HepG2 (cell line): Measurements from ENCODE around the gene SLC13A1. TPM values are rescaled to one million over a fixed set of nuclear protein-coding genes. Genes with fewer than 3 reads are reported as not detected.

ENCODE experiments used
- ATAC-seq: fragments of 200-7000 bp; cut with Tn5 transposase; 3 replicates; pipeline ENCODE4 v1.9.1; 2020; ENCODE audit warnings: mild to moderate bottlenecking, moderate library complexity
- BruUV-seq: library from RNA; stranded (reverse); fragments of 400-500 nt; replicated peaks from 2 replicates; lab custom pipeline; 2021; lab: Mats Ljungman, UMichigan
- CTCF ChIA-PET: fragments of 300-600 bp; formaldehyde crosslinking; extraction: SDS; loops from one replicate; lab custom pipeline; 2021; ENCODE audit warnings: low total read pairs, inconsistent platforms, low intra/inter-chr PET ratio; lab: Yijun Ruan, JAX
- POLR2A ChIA-PET: fragments of 350-600 bp; sonication (Branson Sonifier 250); formaldehyde crosslinking; loops from one replicate; lab custom pipeline; 2020; ENCODE audit warnings: antibody characterized with exemption, inconsistent platforms; lab: Yijun Ruan, JAX
- DNase-seq: peaks from one replicate; pipeline ENCODE4 v3.0.0-alpha.2; 2015; ENCODE audit warnings: low spot score
- FAIRE-seq: peaks from 3 replicates; lab custom pipeline; 2011; peaks lifted over from hg19 to GRCh38; lab: Jason Lieb, UNC
- H2AFZ ChIP-seq: one replicate; pipeline ENCODE4 v1.6.1; 2011; ENCODE audit warnings: low read length, inconsistent platforms
- H3K27ac ChIP-seq: fragments of 300-600 bp; 3 replicates; pipeline ENCODE4 v1.8.0; 2011; ENCODE audit warnings: mixed run types, mild to moderate bottlenecking, mixed read lengths, low read length, inconsistent platforms; ENCODE audit not compliant: insufficient read depth; ENCODE audit errors: extremely low read length
- H3K27me3 ChIP-seq, 2 experiments: fragments of 200-600 bp in 1 of 2; 2 replicates in 1 of 2; 3 replicates in 1 of 2; pipeline versions ENCODE4 v1.6.0 to v1.8.0; 2011; ENCODE audit warnings: low read length in 2 of 2, mild to moderate bottlenecking in 2 of 2, moderate library complexity in 2 of 2, inconsistent platforms in 1 of 2; ENCODE audit not compliant: insufficient read depth in 2 of 2, control insufficient read depth in 1 of 2
- H3K36me3 ChIP-seq, 2 experiments: fragments of 200-600 bp in 1 of 2; replicated peaks in 1 of 2; 2 replicates in 1 of 2; 3 replicates in 1 of 2; pipeline versions ENCODE4 v1.5.1 to v1.8.0; 2011; ENCODE audit warnings: low read length in 2 of 2, inconsistent platforms in 1 of 2; ENCODE audit not compliant: insufficient read depth in 2 of 2, control insufficient read depth in 1 of 2
- H3K4me1 ChIP-seq: 2 replicates; pipeline ENCODE4 v1.5.1; 2012; ENCODE audit warnings: low read length, inconsistent platforms; ENCODE audit not compliant: insufficient read depth
- H3K4me2 ChIP-seq: 2 replicates; pipeline ENCODE4 v1.6.0; 2011; ENCODE audit warnings: low read depth, low read length, inconsistent platforms
- H3K4me3 ChIP-seq, 3 experiments: fragments of 200-600 bp in 1 of 3; sonication (generic), shearing (Covaris generic) in 1 of 3; replicated peaks in 1 of 3; 2 replicates each; pipeline ENCODE4 v1.5.1; 2011 to 2016; ENCODE audit warnings: low read length in 3 of 3, inconsistent platforms in 2 of 3, low read depth in 2 of 3, mild to moderate bottlenecking in 2 of 3, control low read depth in 1 of 3, mixed read lengths in 1 of 3; ENCODE audit not compliant: insufficient read depth in 1 of 3
- H3K79me2 ChIP-seq: one replicate; pipeline ENCODE4 v1.6.1; 2011; ENCODE audit warnings: low read length, inconsistent platforms; ENCODE audit not compliant: insufficient read depth
- H3K9ac ChIP-seq: 2 replicates; pipeline ENCODE4 v1.6.0; 2011; ENCODE audit warnings: mild to moderate bottlenecking, low read depth, low read length, inconsistent platforms; ENCODE audit not compliant: insufficient read depth
- H3K9me3 ChIP-seq: 2 replicates; pipeline ENCODE4 v1.5.1; 2012; ENCODE audit warnings: mild to moderate bottlenecking, low read length
- H4K20me1 ChIP-seq: 2 replicates; pipeline ENCODE4 v1.6.0; 2011; ENCODE audit warnings: inconsistent platforms, mild to moderate bottlenecking, low read length, moderate library complexity; ENCODE audit not compliant: insufficient read depth
- AHR ChIP-seq: IDR thresholded peaks from 2 replicates; pipeline ENCODE4 v1.6.1; 2018; ENCODE audit warnings: missing genetic modification reagents, missing compliant biosample characterization
- ATAD3A ChIP-seq: sonication (generic); formaldehyde crosslinking; IDR thresholded peaks from 2 replicates; pipeline ENCODE4 v1.4.0; 2020; ENCODE audit warnings: missing genetic modification reagents
- HMGXB4 ChIP-seq, 2 experiments: sonication (generic) in 1 of 2; formaldehyde crosslinking in 1 of 2; IDR thresholded peaks; 2 replicates each; pipeline versions ENCODE4 v1.4.0 to v1.6.1; 2018 to 2020; ENCODE audit warnings: missing genetic modification reagents in 2 of 2, borderline replicate concordance in 1 of 2, low read depth in 1 of 2, mild to moderate bottlenecking in 1 of 2, missing biosample characterization in 1 of 2
- MBNL3 ChIP-seq: fragments of 250-450 bp; sonication (Bioruptor Pico); conservative IDR thresholded peaks from 2 replicates; pipeline ENCODE4 v1.8.0; 2022; ENCODE audit warnings: mild to moderate bottlenecking, inconsistent platforms
- PREB ChIP-seq: sonication (generic); formaldehyde crosslinking; IDR thresholded peaks from 2 replicates; pipeline ENCODE4 v1.4.0; 2020; ENCODE audit warnings: missing genetic modification reagents
- TEAD2 ChIP-seq: sonication (generic); formaldehyde crosslinking; IDR thresholded peaks from 2 replicates; pipeline ENCODE4 v1.9.0; 2021; ENCODE audit warnings: missing genetic modification reagents
- THAP11 ChIP-seq: IDR thresholded peaks from 2 replicates; pipeline ENCODE4 v1.6.1; 2016; ENCODE audit warnings: missing biosample characterization, missing genetic modification reagents
- ZNF230 ChIP-seq: sonication (generic); formaldehyde crosslinking; IDR thresholded peaks from 2 replicates; pipeline ENCODE4 v1.4.0; 2020; ENCODE audit warnings: mild to moderate bottlenecking, missing genetic modification reagents
- ZNF263 ChIP-seq: sonication (generic); formaldehyde crosslinking; IDR thresholded peaks from 2 replicates; pipeline ENCODE4 v1.4.0; 2020; ENCODE audit warnings: missing genetic modification reagents
- WGBS: methylation state at CpG from one replicate; pipeline ENCODE4 v1.1.6; 2017; ENCODE audit warnings: low lambda C conversion rate; 5-methylcytosine and 5-hydroxymethylcytosine counted together
- in situ Hi-C: cut with HindIII; loops from 2 replicates; pipeline ENCODE4 v1.10.0; 2017; ENCODE audit warnings: low pct_unique_long_range_greater_than_20kb; ENCODE audit not compliant: extremely low pct_ligation_motif_present
- intact Hi-C: fragments of 100-400 bp; cut with micrococcal nuclease; formaldehyde crosslinking; loops from one replicate; pipeline ENCODE4 v1.10.0; 2022; ENCODE audit not compliant: unreplicated experiment
- polyA plus RNA-seq, 8 experiments: library from polyadenylated mRNA; depleted of rRNA in 3 of 8; stranded (reverse) in 7 of 8; unstranded in 1 of 8; fragments of >200 nt; fragmentation: Illumina TruSeq in 4 of 8; extraction: Trizol in 4 of 8; gene quantifications; 2 replicates each; pipeline versions ENCODE4 v1.2.1 to v1.2.3, GENCODE V29; 2011 to 2016; ENCODE audit warnings: low read depth in 4 of 8, missing spikeins in 1 of 8, mixed read lengths in 1 of 8; ENCODE audit not compliant: insufficient read depth in 1 of 8
- total RNA-seq, 5 experiments: library from RNA; depleted of rRNA; stranded (reverse); fragments of >200 nt; fragmentation: Illumina TruSeq; extraction: Trizol; gene quantifications; 2 replicates each; pipeline ENCODE4 v1.2.3, GENCODE V29; 2016; ENCODE audit warnings: low read depth in 1 of 5

Gene SLC13A1
- total and polyA plus RNA-seq, 2 of the 13 experiments (the other 11 are each of a cell fraction or from before 2014, with no cell fraction given), result not detected

GRCh38 chr7:123244768-123245167 is 45.0 kb upstream of the SLC13A1 start (continued):
- no peak for TF ChIP-seq MBNL3 (CRISPR knock-in tag)
- no peak for TF ChIP-seq HMGXB4 (CRISPR knock-in tag; IDR thresholded peaks at IDR 0.05; ENCODE audit: borderline replicate concordance in 1 of 2, low read depth in 1 of 2)
- no peak for TF ChIP-seq ATAD3A (CRISPR knock-in tag)
- TF ChIP-seq ZNF230 (CRISPR knock-in tag), result no peak
- no peak for TF ChIP-seq TEAD2
- no peak for TF ChIP-seq THAP11 (CRISPR knock-in tag)

GRCh38 chr7:123242467-123243092 is 42.8 kb upstream of the SLC13A1 start:
- ATAC-seq (no peak), FAIRE-seq (no peak)
- WGBS, result 1% methylated on average over 5 of the region's 5 CpGs

More at GRCh38 chr7:123242467-123243092, 42.8 kb upstream of the SLC13A1 start:
- CTCF ChIA-PET, result no interaction called here
- Histone ChIP-seq H3K27ac (no peak overlapping the region), H3K4me2 (no peak overlapping the region), H4K20me1 (no peaks in the 10 kb centered on the region), H3K27me3 (no peaks in the 10 kb centered on the region), H3K79me2 (no peaks in the 10 kb centered on the region), H3K4me3 (no peak overlapping the region), H3K9me3 (no peaks in the 10 kb centered on the region), H2AFZ (no peak overlapping the region), H3K4me1 (no peaks in the 10 kb centered on the region), H3K36me3 (no peaks in the 10 kb centered on the region), H3K9ac (no peak overlapping the region)
- POLR2A ChIA-PET, result no interaction called here
- intact Hi-C loops, result no loop called here
- DNase-seq, result no peak
- TF ChIP-seq AHR (CRISPR knock-in tag) (no peak), ZNF230 (CRISPR knock-in tag) (no peak), ZNF263 (no peak), PREB (CRISPR knock-in tag) (no peak)
- in situ Hi-C loops, result no loop called here
- no TSS peak for BruUV-seq
